Endothelial cell of umbilical vein (primary cell): ENCODE data around the gene ZNF324. TPM values are rescaled to one million over a fixed set of nuclear protein-coding genes. Genes with fewer than 3 reads are reported as not detected.

Source experiments
- BruUV-seq: library from RNA; stranded (reverse); fragments of 400-500 nt; replicated peaks from 2 replicates; lab custom pipeline; 2021; lab: Mats Ljungman, UMichigan
- CTCF ChIA-PET: fragments of 300-600, 350-600 bp; sonication (Branson Sonifier 250); formaldehyde crosslinking; loops from one replicate; lab custom pipeline; 2021; ENCODE audit warnings: antibody characterized with exemption, inconsistent platforms; lab: Charles Lee
- POLR2A ChIA-PET: fragments of 300-600, 350-600 bp; sonication (Branson Sonifier 250); formaldehyde crosslinking; loops from one replicate; lab custom pipeline; 2021; ENCODE audit warnings: antibody characterized with exemption, inconsistent platforms; lab: Charles Lee
- DNase-seq: peaks from one replicate; pipeline ENCODE4 v3.0.0-alpha.2; 2011; ENCODE audit warnings: low read depth, low spot score
- FAIRE-seq: peaks from 2 replicates; lab custom pipeline; 2011; peaks lifted over from hg19 to GRCh38; lab: Jason Lieb, UNC
- H2AFZ ChIP-seq: 2 replicates; pipeline ENCODE4 v1.6.0; 2012; ENCODE audit warnings: low read depth, low read length, control low read depth, inconsistent platforms
- H3K27ac ChIP-seq: 2 replicates; pipeline ENCODE4 v1.5.1; 2011; ENCODE audit warnings: low read depth, mild to moderate bottlenecking, control low read depth, low read length, moderate library complexity; ENCODE audit not compliant: insufficient read depth
- H3K27me3 ChIP-seq, 2 experiments: 2 replicates each; pipeline versions ENCODE4 v1.6.0 to v1.6.1; 2011; ENCODE audit warnings: low read length in 2 of 2, mixed read lengths in 1 of 2; ENCODE audit not compliant: control insufficient read depth in 2 of 2, insufficient read depth in 2 of 2
- H3K36me3 ChIP-seq, 2 experiments: 2 replicates in 1 of 2; 3 replicates in 1 of 2; pipeline ENCODE4 v1.5.1; 2011; ENCODE audit warnings: low read length in 2 of 2, mild to moderate bottlenecking in 1 of 2, moderate library complexity in 1 of 2; ENCODE audit not compliant: control insufficient read depth in 2 of 2, insufficient read depth in 2 of 2; ENCODE audit errors: extremely low read depth in 1 of 2
- H3K4me1 ChIP-seq: 3 replicates; pipeline ENCODE4 v1.5.1; 2011; ENCODE audit warnings: mild to moderate bottlenecking, low read length; ENCODE audit not compliant: control insufficient read depth, insufficient read depth; ENCODE audit errors: extremely low read depth
- H3K4me2 ChIP-seq: 2 replicates; pipeline ENCODE4 v1.6.1; 2011; ENCODE audit warnings: low read length, control low read depth, mixed read lengths; ENCODE audit not compliant: insufficient read depth
- H3K4me3 ChIP-seq, 3 experiments: fragments of 200-600 bp in 1 of 3; sonication (generic), shearing (Covaris generic) in 1 of 3; replicated peaks in 1 of 3; 2 replicates each; pipeline ENCODE4 v1.5.1; 2011 to 2016; ENCODE audit warnings: control low read depth in 3 of 3, low read length in 3 of 3, mild to moderate bottlenecking in 2 of 3, inconsistent platforms in 1 of 3, low read depth in 1 of 3, moderate library complexity in 1 of 3; ENCODE audit not compliant: insufficient read depth in 1 of 3
- H3K79me2 ChIP-seq: 2 replicates; pipeline ENCODE4 v1.6.0; 2012; ENCODE audit warnings: low read length, inconsistent platforms; ENCODE audit not compliant: control insufficient read depth, insufficient read depth
- H3K9ac ChIP-seq: replicated peaks from 2 replicates; pipeline ENCODE3; 2011; ENCODE audit warnings: low read length, control low read depth; ENCODE audit not compliant: insufficient read depth; ENCODE audit errors: extremely low read depth
- H3K9me1 ChIP-seq: replicated peaks from 3 replicates; pipeline ENCODE4 v1.6.0; 2011; ENCODE audit warnings: mild to moderate bottlenecking, low read length; ENCODE audit not compliant: control insufficient read depth, insufficient read depth; ENCODE audit errors: extremely low read depth
- H3K9me3 ChIP-seq: replicated peaks from 2 replicates; pipeline ENCODE4 v1.5.1; 2012; ENCODE audit warnings: low read length, inconsistent platforms; ENCODE audit not compliant: control insufficient read depth, insufficient read depth
- H4K20me1 ChIP-seq: replicated peaks from 2 replicates; pipeline ENCODE3; 2011; ENCODE audit warnings: mild to moderate bottlenecking, low read length; ENCODE audit not compliant: control insufficient read depth, insufficient read depth; ENCODE audit errors: extremely low read depth
- CTCF ChIP-seq, 2 donors: IDR thresholded peaks; 1 replicate in 1 of 2; 2 replicates in 1 of 2; pipeline ENCODE4 v1.5.1; 2011; ENCODE audit warnings: low read length in 2 of 2, mild to moderate bottlenecking in 2 of 2, moderate library complexity in 2 of 2, control low read depth in 1 of 2, inconsistent platforms in 1 of 2, low read depth in 1 of 2; ENCODE audit not compliant: insufficient read depth in 1 of 2; ENCODE audit errors: extremely low read depth in 1 of 2
- EZH2 ChIP-seq: IDR thresholded peaks from 2 replicates; pipeline ENCODE4 v1.6.1; 2012; ENCODE audit warnings: borderline replicate concordance, low read depth, mild to moderate bottlenecking, moderate library complexity, low read length, inconsistent platforms; ENCODE audit not compliant: severe bottlenecking
- FOS ChIP-seq: IDR thresholded peaks from 2 replicates; pipeline ENCODE4 v1.6.1; 2011; ENCODE audit warnings: mild to moderate bottlenecking, low read length, moderate library complexity, borderline replicate concordance; ENCODE audit not compliant: insufficient read depth
- GATA2 ChIP-seq: IDR thresholded peaks from 2 replicates; pipeline ENCODE4 v1.7.0; 2011; ENCODE audit warnings: low read depth, mild to moderate bottlenecking, moderate library complexity, mixed read lengths, low read length; ENCODE audit not compliant: insufficient read length, insufficient read depth
- JUN ChIP-seq: IDR thresholded peaks from 2 replicates; pipeline ENCODE4 v1.6.1; 2011; ENCODE audit warnings: borderline replicate concordance, low read depth; ENCODE audit not compliant: insufficient read length, insufficient read depth
- MAX ChIP-seq: IDR thresholded peaks from 2 replicates; pipeline ENCODE4 v1.6.1; 2011; ENCODE audit not compliant: insufficient read depth, insufficient read length
- MYC ChIP-seq: IDR thresholded peaks from one replicate; pipeline ENCODE4 v1.6.1; 2011; ENCODE audit warnings: mild to moderate bottlenecking, low read depth, low read length
- POLR2A ChIP-seq: IDR thresholded peaks from 2 replicates; pipeline ENCODE4 v1.6.1; 2012; ENCODE audit warnings: low read depth, mild to moderate bottlenecking, control low read depth, low read length
- POLR2AphosphoS5 ChIP-seq: IDR thresholded peaks from 2 replicates; pipeline ENCODE4 v1.6.1; 2012; ENCODE audit warnings: low read depth, mild to moderate bottlenecking, control low read depth, low read length, moderate library complexity; ENCODE audit not compliant: insufficient read depth
- dilution Hi-C: fragments of 300-500 bp; cut with MboI; formaldehyde crosslinking; loops from one replicate; pipeline ENCODE4 v1.15.0; 2019; ENCODE audit warnings: low sequenced_read_pairs; ENCODE audit not compliant: extremely low pct_ligation_motif_present
- intact Hi-C: fragments of 100-400 bp; cut with micrococcal nuclease; formaldehyde crosslinking; loops from one replicate; pipeline ENCODE4 v1.10.0; 2022
- polyA plus RNA-seq, 4 experiments: library from polyadenylated mRNA; depleted of rRNA in 3 of 4; stranded (reverse) in 3 of 4; unstranded in 1 of 4; fragments of >200 nt; gene quantifications; 2 replicates each; pipeline versions ENCODE4 v1.2.1 to v1.2.3, GENCODE V29; 2011 to 2012; ENCODE audit warnings: missing spikeins in 1 of 4
- small RNA-seq: library from RNA; depleted of rRNA; stranded (forward); fragments of <200 nt; gene quantifications from one replicate; pipeline ENCODE3, GENCODE V24; 2012; ENCODE audit warnings: low replicate concordance, low read depth; ENCODE audit not compliant: insufficient read depth, insufficient read length
- total RNA-seq: library from RNA; stranded (reverse); gene quantifications from 2 replicates; pipeline ENCODE4 v1.2.3, GENCODE V29; 2021

The ZNF324 gene
- total and polyA plus RNA-seq, 2 donors (not counting 3 experiments of a cell fraction or from before 2014, with no cell fraction given): 6.4 to 8.7 TPM

GRCh38 chr19:58522709-58523108, 55.8 kb downstream of the ZNF324 start:
- dilution Hi-C loops: no loop called here
- H3K36me3 ChIP-seq: no peaks in the 10 kb centered on the region
- H3K4me1 ChIP-seq: peaks cover 19% of the 10 kb centered on the region
- no TSS peak for BruUV-seq
- POLR2A ChIA-PET: interaction anchor here (1.1 kb wide), 1 partner anchor 21 kb away, joined by 3 read pairs; the partner anchor contains the start of gene TRIM28
- no peak overlapping the region for H3K4me2 ChIP-seq
- intact Hi-C loops: no loop called here
- H3K79me2 ChIP-seq: peaks cover 14% of the 10 kb centered on the region
- no peak for DNase-seq
- H3K9ac ChIP-seq: no peak overlapping the region
- H2AFZ ChIP-seq: no peak overlapping the region
- H4K20me1 ChIP-seq: no peaks in the 10 kb centered on the region
- no peaks in the 10 kb centered on the region for H3K9me3 ChIP-seq
- no peaks in the 10 kb centered on the region for H3K9me1 ChIP-seq
- CTCF ChIA-PET: interaction anchor here (0.8 to 1.6 kb wide), 3 partner anchors 9 to 32 kb away, joined by 3 to 4 read pairs (median 3); partner anchors contain the start of gene CHMP2A
- H3K4me3 ChIP-seq: no peak overlapping the region
- H3K27ac ChIP-seq: no peak overlapping the region
- no peak for TF ChIP-seq JUN
- no peak for TF ChIP-seq POLR2A
- no peak for TF ChIP-seq FOS
- no peak for TF ChIP-seq CTCF (IDR thresholded peaks at IDR 0.05; ENCODE audit: extremely low read depth in 1 of 2, insufficient read depth in 1 of 2, low read depth in 1 of 2, low read length in 2 of 2)
- no peak for TF ChIP-seq POLR2AphosphoS5
- no peak for TF ChIP-seq EZH2
- TF ChIP-seq MAX: no peak
- TF ChIP-seq MYC: no peak
- TF ChIP-seq GATA2: no peak
- H3K27me3 ChIP-seq: no peaks in the 10 kb centered on the region
- FAIRE-seq: no peak

Small RNAs within 50 kb of the gene (small RNA-seq; reads per million reads assigned to genes)
- gene RN7SL693P (not detected), gene RNU6-1337P (not detected)

Other genes with a start within 250 kb of the ZNF324 start
- 39.3 and 45.4 TPM in 2 replicates for gene ZNF544, start 238.2 kb upstream of the ZNF324 start, total RNA-seq
- 33.4 and 36.1 TPM in 2 replicates for gene ZNF544, start 238.2 kb upstream of the ZNF324 start, polyA plus RNA-seq
- gene ZNF8, start 188.1 kb upstream of the ZNF324 start, total RNA-seq: 6.3 and 6.8 TPM in 2 replicates
- gene ZNF8, start 188.1 kb upstream of the ZNF324 start, polyA plus RNA-seq: 3.7 and 4.0 TPM in 2 replicates
- 25.8 and 28.4 TPM in 2 replicates for gene ERVK3-1, start 161.7 kb upstream of the ZNF324 start, total RNA-seq
- gene ERVK3-1, start 161.7 kb upstream of the ZNF324 start, polyA plus RNA-seq: 25.9 and 29.3 TPM in 2 replicates
- 3.6 and 3.7 TPM in 2 replicates for gene ZSCAN22, start 140.1 kb upstream of the ZNF324 start, total RNA-seq
- 3.6 and 3.9 TPM in 2 replicates for gene ZSCAN22, start 140.1 kb upstream of the ZNF324 start, polyA plus RNA-seq
- 0.85 and 2.3 TPM in 2 replicates for gene A1BG, start 113.6 kb upstream of the ZNF324 start, total RNA-seq
- gene A1BG, start 113.6 kb upstream of the ZNF324 start, polyA plus RNA-seq: 3.7 and 6.2 TPM in 2 replicates
- 0.42 and 1.3 TPM in 2 replicates for gene ZNF497, start 104.3 kb upstream of the ZNF324 start, total RNA-seq
- 0.40 and 0.62 TPM in 2 replicates for gene ZNF497, start 104.3 kb upstream of the ZNF324 start, polyA plus RNA-seq
- 1.4 and 1.7 TPM in 2 replicates for gene ZNF837, start 86.0 kb upstream of the ZNF324 start, total RNA-seq
- 1.6 and 2.8 TPM in 2 replicates for gene ZNF837, start 86.0 kb upstream of the ZNF324 start, polyA plus RNA-seq
- gene RPS5, start 79.8 kb upstream of the ZNF324 start, total RNA-seq: 945 and 993 TPM in 2 replicates
- 3,430 and 4,008 TPM in 2 replicates for gene RPS5, start 79.8 kb upstream of the ZNF324 start, polyA plus RNA-seq
- 0.58 TPM in 1 of 2 replicates, not detected in the other for gene RNF225, start 71.4 kb upstream of the ZNF324 start, total RNA-seq
- gene RNF225, start 71.4 kb upstream of the ZNF324 start, polyA plus RNA-seq: not detected in 2 replicates
- gene ZNF584, start 58.4 kb upstream of the ZNF324 start, total RNA-seq: 12.4 and 12.6 TPM in 2 replicates
- gene ZNF584, start 58.4 kb upstream of the ZNF324 start, polyA plus RNA-seq: 5.9 and 6.1 TPM in 2 replicates
- gene ZNF132, start 26.9 kb upstream of the ZNF324 start, total RNA-seq: 4.1 and 4.2 TPM in 2 replicates
- 0.54 and 0.62 TPM in 2 replicates for gene ZNF132, start 26.9 kb upstream of the ZNF324 start, polyA plus RNA-seq
- gene ZNF324B, start 15.5 kb upstream of the ZNF324 start, total RNA-seq: 6.3 and 6.9 TPM in 2 replicates
- gene ZNF324B, start 15.5 kb upstream of the ZNF324 start, polyA plus RNA-seq: 3.4 and 3.5 TPM in 2 replicates
- 6.6 and 7.0 TPM in 2 replicates for gene ZNF446, start 9.3 kb downstream of the ZNF324 start, total RNA-seq
- 8.3 and 11.2 TPM in 2 replicates for gene ZNF446, start 9.3 kb downstream of the ZNF324 start, polyA plus RNA-seq
- gene SLC27A5, start 44.9 kb downstream of the ZNF324 start, total RNA-seq: 6.1 and 7.1 TPM in 2 replicates
- 12.1 and 16.0 TPM in 2 replicates for gene SLC27A5, start 44.9 kb downstream of the ZNF324 start, polyA plus RNA-seq
- gene ZBTB45, start 52.7 kb downstream of the ZNF324 start, total RNA-seq: 21.8 TPM in 2 replicates
- gene ZBTB45, start 52.7 kb downstream of the ZNF324 start, polyA plus RNA-seq: 17.8 and 25.3 TPM in 2 replicates
- gene TRIM28, start 77.0 kb downstream of the ZNF324 start, total RNA-seq: 377 and 429 TPM in 2 replicates
- 521 and 593 TPM in 2 replicates for gene TRIM28, start 77.0 kb downstream of the ZNF324 start, polyA plus RNA-seq
- gene CHMP2A, start 88.0 kb downstream of the ZNF324 start, total RNA-seq: 96.8 and 105 TPM in 2 replicates
- 126 and 150 TPM in 2 replicates for gene CHMP2A, start 88.0 kb downstream of the ZNF324 start, polyA plus RNA-seq
- gene UBE2M, start 91.5 kb downstream of the ZNF324 start, total RNA-seq: 102 and 106 TPM in 2 replicates
- 86.6 and 87.8 TPM in 2 replicates for gene UBE2M, start 91.5 kb downstream of the ZNF324 start, polyA plus RNA-seq
- gene MZF1, start 106.3 kb downstream of the ZNF324 start, total RNA-seq: 18.8 and 26.4 TPM in 2 replicates
- 30.8 and 39.1 TPM in 2 replicates for gene MZF1, start 106.3 kb downstream of the ZNF324 start, polyA plus RNA-seq